GM21717 (cell line): ENCODE results near the gene CEP112.
A peak's percentile ranks its signal among the peaks of the same experiment; 100 is the strongest.

Source experiments
- ATAC-seq: cut with Tn5 transposase; IDR thresholded peaks from one replicate; pipeline ENCODE4 v1.9.1; 2021; ENCODE audit warnings: mild to moderate bottlenecking, moderate library complexity; ENCODE audit not compliant: unreplicated experiment

CEP112 gene

DNA sequence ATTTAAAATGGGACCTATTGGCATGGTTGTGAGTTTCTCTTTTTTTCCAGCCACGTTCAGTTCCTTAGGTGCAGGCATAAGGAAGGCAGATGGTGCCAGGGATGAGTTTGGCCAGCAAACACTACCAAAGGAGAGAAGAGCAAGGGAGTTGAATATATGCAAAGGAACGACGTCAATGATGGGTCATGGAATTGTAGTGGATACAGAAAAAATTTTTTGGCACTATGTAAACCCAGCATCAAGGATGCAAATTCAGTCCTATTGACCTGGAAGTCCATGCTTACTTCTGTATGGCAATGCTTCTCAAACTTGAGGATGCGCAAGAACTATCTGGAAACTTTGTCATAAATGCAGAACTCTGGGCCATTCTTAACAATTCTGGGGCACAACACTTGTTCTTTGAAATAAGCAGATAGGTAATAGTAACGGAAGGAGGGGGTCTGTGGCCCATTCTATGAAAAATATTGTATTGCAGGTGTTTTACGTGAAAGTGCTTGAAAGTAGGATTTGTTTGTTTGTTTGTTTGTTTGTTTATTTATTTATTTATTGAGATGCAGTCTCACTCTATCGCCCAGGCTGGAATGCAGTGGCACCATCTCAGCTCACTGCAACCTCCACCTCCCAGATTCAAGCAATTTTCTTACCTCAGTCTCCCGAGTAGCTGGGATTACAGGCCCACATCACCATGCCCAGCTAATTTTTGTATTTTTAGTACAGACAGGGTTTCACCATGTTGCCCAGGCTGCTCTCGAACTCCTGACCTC lies 19.3 kb upstream of the CEP112 start:
- ATAC-seq = no peak

- ATAC-seq = no peak
Measured at GRCh38 chr17:66210208-66210574, 18.3 kb upstream of the CEP112 start.

GRCh38 chr17:66207936-66208335 lies 16.0 kb upstream of the CEP112 start:
- no peak for ATAC-seq

- ATAC-seq = no peak
Measured at GRCh38 chr17:66203274-66204015, 11.5 kb upstream of the CEP112 start.

GRCh38 chr17:66200685-66201092 lies 8.8 kb upstream of the CEP112 start:
- ATAC-seq = no peak

GRCh38 chr17:66198242-66198641 lies 6.3 kb upstream of the CEP112 start:
- no peak for ATAC-seq

DNA sequence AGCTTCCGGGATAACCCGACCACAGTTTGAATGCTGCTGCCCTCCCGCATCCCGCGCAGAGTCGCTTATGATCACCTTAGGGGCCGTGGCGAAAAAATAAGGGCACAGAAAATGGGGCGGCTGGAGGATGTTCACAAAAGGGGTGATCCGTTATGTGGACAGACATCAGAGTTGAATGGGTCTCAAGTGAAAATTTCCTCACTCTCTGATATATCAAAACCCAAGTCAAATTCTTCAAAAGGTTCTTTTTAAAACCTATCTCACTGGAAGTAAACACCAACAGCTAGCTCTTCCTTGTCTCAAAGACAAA lies 400 bp upstream of the CEP112 start:
- ATAC-seq = no peak

DNA sequence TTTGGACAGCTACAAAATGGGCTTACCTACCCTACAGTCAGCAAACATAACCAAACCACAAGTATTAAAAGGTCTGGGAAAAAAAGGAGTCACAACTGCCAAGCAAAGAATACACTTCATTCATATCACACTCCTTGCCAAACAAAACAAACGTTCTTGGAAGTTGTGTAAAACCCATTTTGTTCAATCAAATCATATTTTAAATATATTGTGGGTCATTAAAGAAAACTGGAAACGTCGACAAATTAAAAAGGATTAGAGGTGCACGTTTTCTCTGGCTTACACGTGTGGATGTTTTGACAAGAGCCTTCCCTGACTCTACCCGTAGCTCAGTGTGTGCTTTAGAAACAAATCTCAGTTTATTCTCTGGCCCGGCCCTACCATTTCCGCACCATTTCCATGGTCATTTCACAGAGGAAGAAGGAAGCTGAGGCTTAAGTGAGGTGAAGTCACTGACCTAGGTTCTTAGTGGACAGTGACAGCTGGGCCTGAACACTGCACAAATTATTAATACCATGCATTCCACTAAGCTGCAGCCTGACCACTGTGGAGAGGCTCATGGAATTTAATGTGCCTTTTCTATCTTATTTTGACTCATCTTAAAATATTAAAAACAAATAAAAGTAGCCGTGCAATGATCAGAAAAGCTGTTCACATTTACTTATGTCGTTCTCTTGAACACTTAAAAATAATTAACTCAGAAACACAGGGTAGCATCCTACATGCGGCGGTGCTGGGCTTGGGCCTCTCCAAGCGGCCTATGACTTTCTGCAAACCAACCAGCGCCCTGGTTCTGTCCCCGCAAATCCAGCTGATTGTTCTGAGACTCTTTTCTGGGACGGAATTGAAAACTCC lies 968 bp downstream of the CEP112 start:
- peak; percentile 6 for ATAC-seq

- ATAC-seq = no peak
Measured at GRCh38 chr17:66187718-66188117, 4.2 kb downstream of the CEP112 start.

GRCh38 chr17:66185862-66186261 lies 6.1 kb downstream of the CEP112 start:
- no peak for ATAC-seq

GRCh38 chr17:66184392-66184791 lies 7.5 kb downstream of the CEP112 start:
- ATAC-seq = no peak

DNA sequence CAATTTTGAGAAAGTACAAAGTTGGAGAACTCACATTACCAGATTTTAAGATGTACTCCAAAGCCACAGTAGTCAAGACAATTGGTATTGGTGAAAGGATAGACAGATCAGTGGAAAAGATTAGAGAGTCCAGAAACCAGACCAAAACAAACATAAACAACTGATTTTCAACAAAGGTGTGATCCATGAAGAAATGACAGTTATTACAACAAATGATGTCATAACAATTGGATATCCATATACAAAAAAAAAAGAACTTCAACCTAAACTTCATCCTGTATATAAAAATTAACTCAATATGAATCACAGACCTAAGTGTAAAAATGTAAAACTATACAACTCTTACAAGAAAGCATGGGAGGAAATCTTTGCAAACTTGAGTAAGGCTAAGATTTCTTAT lies 8.4 kb downstream of the CEP112 start:
- ATAC-seq = no peak

DNA sequence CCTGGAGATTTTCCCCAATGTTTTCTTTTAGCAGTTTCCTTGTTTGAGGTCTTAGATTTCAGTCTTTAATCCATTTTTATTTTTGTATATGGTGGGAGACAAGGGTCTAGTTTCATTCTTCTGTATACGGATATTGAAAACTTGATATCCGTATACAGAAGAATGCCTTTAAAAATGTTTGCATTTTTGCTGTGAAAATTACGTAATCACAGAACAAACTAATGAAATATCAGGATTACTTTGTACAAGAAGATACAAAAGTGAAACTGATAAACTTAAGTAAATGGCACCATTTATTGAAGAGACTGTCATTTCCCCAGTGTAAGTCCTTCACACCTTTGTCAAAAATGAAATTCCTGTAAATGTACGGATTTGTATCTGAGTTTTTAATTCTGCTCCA lies 13.3 kb downstream of the CEP112 start:
- no peak for ATAC-seq

DNA sequence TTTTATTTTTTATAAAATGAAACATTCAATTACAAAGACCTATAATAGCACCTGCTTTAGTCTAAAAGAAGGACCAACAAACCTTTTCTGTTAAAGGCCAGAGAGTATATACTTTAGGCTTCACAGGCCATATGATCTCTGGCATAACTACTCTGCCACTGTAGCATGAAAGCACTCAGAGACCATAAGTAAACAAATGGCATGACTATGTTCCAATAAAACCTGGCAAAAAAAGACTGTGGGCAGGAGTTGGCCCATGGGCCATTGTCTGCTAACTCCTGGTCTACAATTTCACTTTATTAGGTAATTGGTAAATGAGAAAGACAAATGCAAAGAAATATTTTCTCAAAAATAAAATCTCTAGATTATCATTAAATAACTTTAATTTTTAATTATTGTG lies 14.9 kb downstream of the CEP112 start:
- no peak for ATAC-seq

DNA sequence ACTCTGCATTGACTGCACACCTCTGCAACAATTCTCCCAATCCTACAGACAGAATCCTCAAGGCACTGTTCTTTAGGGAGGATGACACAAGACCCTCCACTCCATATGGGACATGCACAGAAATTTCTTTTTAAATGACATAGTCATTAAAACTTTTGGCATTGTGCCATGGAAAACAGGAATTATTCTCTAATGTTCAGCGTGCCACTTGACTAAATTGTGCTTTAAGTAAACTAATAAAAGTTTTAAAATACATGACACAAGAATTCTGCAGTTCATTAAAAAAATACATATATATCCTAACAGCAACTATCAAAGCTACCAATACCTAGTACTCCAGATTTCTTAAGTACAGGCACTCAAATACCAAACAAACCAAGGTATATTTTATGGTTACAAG lies 16.0 kb downstream of the CEP112 start:
- ATAC-seq = no peak

DNA sequence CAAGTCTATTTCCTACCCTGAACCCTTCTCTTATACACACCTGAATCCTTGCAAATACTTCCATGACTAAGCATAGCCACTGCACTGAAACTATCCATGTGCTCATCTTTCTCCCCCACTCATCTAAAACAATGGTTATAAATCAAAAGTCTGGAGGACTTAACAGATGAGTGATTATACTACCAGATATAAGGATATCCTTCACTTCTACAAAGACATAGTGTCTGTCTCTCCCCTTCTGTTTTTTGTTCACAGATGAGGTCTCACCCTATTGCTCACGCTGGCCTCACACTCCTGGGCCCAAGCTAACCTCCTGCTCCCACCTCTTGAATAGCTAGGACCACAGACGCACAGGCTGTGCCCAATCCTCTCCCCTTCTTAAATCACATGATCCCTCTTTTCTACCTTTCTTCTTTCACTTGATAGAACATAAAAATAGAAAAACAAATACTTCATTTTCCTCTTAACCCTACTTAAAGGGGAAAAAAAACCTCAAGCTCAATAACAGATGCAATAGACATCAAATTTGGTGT lies 19.2 kb downstream of the CEP112 start:
- no peak for ATAC-seq

DNA sequence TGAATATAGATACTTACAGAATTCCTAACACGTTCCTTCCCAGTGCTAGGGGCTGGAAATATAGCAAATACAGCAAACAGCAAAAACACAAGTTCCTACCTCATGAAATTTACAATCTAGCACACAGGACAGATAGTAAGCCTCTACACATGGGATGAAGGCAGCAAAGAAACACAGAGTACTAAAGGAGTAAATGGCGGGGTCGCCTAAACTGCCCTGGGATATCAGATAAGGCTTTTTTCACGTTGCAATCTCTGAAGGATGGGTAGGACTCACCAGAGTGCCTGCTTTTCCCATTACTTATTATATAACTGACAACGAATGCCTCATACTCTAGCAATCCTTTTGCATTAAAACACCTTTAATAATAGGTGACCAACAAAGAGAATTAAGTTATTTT lies 19.8 kb downstream of the CEP112 start:
- ATAC-seq = no peak

- ATAC-seq = no peak
Measured at GRCh38 chr17:66171692-66172091, 20.2 kb downstream of the CEP112 start.

GRCh38 chr17:66171172-66171571 lies 20.8 kb downstream of the CEP112 start:
- no peak for ATAC-seq

- ATAC-seq = no peak
Measured at GRCh38 chr17:66169839-66170238, 22.1 kb downstream of the CEP112 start.

- ATAC-seq = no peak
Measured at GRCh38 chr17:66167189-66167815, 24.6 kb downstream of the CEP112 start.
